Progenitor cell of endocrine pancreas (in vitro differentiated cells): ENCODE measurements around the gene ATRN. TPM values are rescaled to one million over a fixed set of nuclear protein-coding genes. Genes with fewer than 3 reads are reported as not detected.

ENCODE experiments used
- DNase-seq: peaks from one replicate; pipeline ENCODE4 v3.0.0; 2021; ENCODE audit warnings: low spot score; ENCODE audit not compliant: unreplicated experiment
- H3K27ac Mint-ChIP-seq: 2 replicates; pipeline ENCODE4 v1.8.0; 2021; ENCODE audit warnings: mild to moderate bottlenecking, moderate library complexity, mixed read lengths
- H3K27me3 Mint-ChIP-seq: 2 replicates; pipeline ENCODE4 v1.8.0; 2021; ENCODE audit warnings: mixed read lengths
- H3K36me3 Mint-ChIP-seq: 2 replicates; pipeline ENCODE4 v1.8.0; 2022; ENCODE audit warnings: mixed read lengths; ENCODE audit not compliant: insufficient read depth
- H3K4me1 Mint-ChIP-seq: 2 replicates; pipeline ENCODE4 v1.8.0; 2021; ENCODE audit warnings: low read depth, mixed read lengths
- H3K4me3 Mint-ChIP-seq: 2 replicates; pipeline ENCODE4 v1.8.0; 2021; ENCODE audit warnings: low read depth, mild to moderate bottlenecking, moderate library complexity, mixed read lengths
- H3K9me3 Mint-ChIP-seq: 2 replicates; pipeline ENCODE4 v1.8.0; 2021; ENCODE audit warnings: low read depth, mixed read lengths
- CTCF ChIP-seq: fragments of 200-600 bp; sonication (generic); IDR thresholded peaks from one replicate; pipeline ENCODE4 v1.5.0; 2021; ENCODE audit warnings: antibody characterized with exemption, mild to moderate bottlenecking; ENCODE audit not compliant: unreplicated experiment
- total RNA-seq: library from RNA; stranded (reverse); gene quantifications from 2 replicates; pipeline ENCODE4 v1.2.1, GENCODE V29; 2021

The ATRN gene
- total RNA-seq, 1 donor from 2014 or later: 54.5 TPM

GRCh38 chr20:3694864-3695263, 224.0 kb downstream of the ATRN start:
- H3K27me3 Mint-ChIP-seq: no peaks in the 10 kb centered on the region
- no peak for DNase-seq
- H3K4me1 Mint-ChIP-seq: no peaks in the 10 kb centered on the region
- H3K27ac Mint-ChIP-seq: no peak overlapping the region
- no peaks in the 10 kb centered on the region for H3K36me3 Mint-ChIP-seq
- no peak overlapping the region for H3K4me3 Mint-ChIP-seq
- TF ChIP-seq CTCF: no peak
- H3K9me3 Mint-ChIP-seq: no peaks in the 10 kb centered on the region

- DNase-seq: no peak
- Mint-ChIP-seq H3K27me3 (no peaks in the 10 kb centered on the region), H3K36me3 (no peaks in the 10 kb centered on the region), H3K27ac (no peak overlapping the region), H3K9me3 (no peaks in the 10 kb centered on the region), H3K4me1 (no peaks in the 10 kb centered on the region), H3K4me3 (no peak overlapping the region)
- peak; percentile 37 for TF ChIP-seq CTCF
These were observed 225.4 kb downstream of the ATRN start for GRCh38 chr20:3696200-3696599.

- DNase-seq: no peak
- TF ChIP-seq CTCF: no peak
- Mint-ChIP-seq H3K36me3 (no peaks in the 10 kb centered on the region), H3K27me3 (peaks cover 2% of the 10 kb centered on the region), H3K9me3 (no peaks in the 10 kb centered on the region), H3K4me1 (no peaks in the 10 kb centered on the region), H3K27ac (no peak overlapping the region), H3K4me3 (no peak overlapping the region)
These were observed 226.1 kb downstream of the ATRN start for GRCh38 chr20:3696745-3697587.

GRCh38 chr20:3697588-3698305, 226.9 kb downstream of the ATRN start:
- no peak overlapping the region for H3K4me3 Mint-ChIP-seq
- no peak for DNase-seq

More at GRCh38 chr20:3697588-3698305, 226.9 kb downstream of the ATRN start:
- H3K4me1 Mint-ChIP-seq: no peaks in the 10 kb centered on the region
- no peak overlapping the region for H3K27ac Mint-ChIP-seq
- no peaks in the 10 kb centered on the region for H3K9me3 Mint-ChIP-seq
- no peaks in the 10 kb centered on the region for H3K36me3 Mint-ChIP-seq
- no peak for TF ChIP-seq CTCF
- H3K27me3 Mint-ChIP-seq: peaks cover 3% of the 10 kb centered on the region
